GM19438 (cell line): ENCODE results near the gene ABO.
"Not testable (repeated sequence)": the region's sequence is repeated elsewhere in the genome, so short reads cannot be mapped to it uniquely, and the experiment has no call there.

ENCODE experiments used
- ATAC-seq: cut with Tn5 transposase; IDR thresholded peaks from one replicate; pipeline ENCODE4 v1.9.1; 2021; ENCODE audit warnings: low read depth; ENCODE audit not compliant: unreplicated experiment

The ABO gene

GRCh38 chr9:133275105-133276000 lies at the start of gene ABO:
Gene ABO (minus strand): TSS chr9:133275201.
- no peak for ATAC-seq

GRCh38 chr9:133323991-133324703 lies 49.1 kb upstream of the ABO start:
- no peak for ATAC-seq

GRCh38 chr9:133323211-133323610 lies 48.2 kb upstream of the ABO start:
- no peak for ATAC-seq

- ATAC-seq, result no peak
These were observed 47.7 kb upstream of the ABO start for GRCh38 chr9:133322701-133323100.

- no peak for ATAC-seq
These were observed 46.5 kb upstream of the ABO start for GRCh38 chr9:133321411-133321935.

- ATAC-seq, result no peak
These were observed 45.5 kb upstream of the ABO start for GRCh38 chr9:133320421-133320881.

GRCh38 chr9:133317551-133317950 lies 42.5 kb upstream of the ABO start:
- not testable (repeated sequence) for ATAC-seq

GRCh38 chr9:133315997-133316396 lies 41.0 kb upstream of the ABO start:
- ATAC-seq, result no peak

GRCh38 chr9:133309608-133310007 lies 34.6 kb upstream of the ABO start:
- no peak for ATAC-seq

- no peak for ATAC-seq
These were observed 32.3 kb upstream of the ABO start for GRCh38 chr9:133307301-133307700.

GRCh38 chr9:133306242-133307204 lies 31.5 kb upstream of the ABO start:
- ATAC-seq, result no peak

GRCh38 chr9:133305731-133306130 lies 30.7 kb upstream of the ABO start:
- ATAC-seq, result no peak

GRCh38 chr9:133304477-133305377 lies 29.7 kb upstream of the ABO start:
- no peak for ATAC-seq

- no peak for ATAC-seq
These were observed 29.1 kb upstream of the ABO start for GRCh38 chr9:133304158-133304470.

- no peak for ATAC-seq
These were observed 28.5 kb upstream of the ABO start for GRCh38 chr9:133303266-133304157.

GRCh38 chr9:133301253-133302230 lies 26.5 kb upstream of the ABO start:
- no peak for ATAC-seq

GRCh38 chr9:133299996-133300395 lies 25.0 kb upstream of the ABO start:
- ATAC-seq, result not testable (repeated sequence)
